NB4 (cell line): ENCODE results near the gene SSMEM1.

Source experiments
- CTCF ChIP-seq: IDR thresholded peaks from one replicate; pipeline ENCODE4 v1.5.1; 2012; ENCODE audit warnings: low read depth, low read length
- POLR2A ChIP-seq: IDR thresholded peaks from 2 replicates; pipeline ENCODE4 v1.6.1; 2011; ENCODE audit warnings: mild to moderate bottlenecking; ENCODE audit not compliant: insufficient read length; ENCODE audit errors: extremely low read depth

DNA sequence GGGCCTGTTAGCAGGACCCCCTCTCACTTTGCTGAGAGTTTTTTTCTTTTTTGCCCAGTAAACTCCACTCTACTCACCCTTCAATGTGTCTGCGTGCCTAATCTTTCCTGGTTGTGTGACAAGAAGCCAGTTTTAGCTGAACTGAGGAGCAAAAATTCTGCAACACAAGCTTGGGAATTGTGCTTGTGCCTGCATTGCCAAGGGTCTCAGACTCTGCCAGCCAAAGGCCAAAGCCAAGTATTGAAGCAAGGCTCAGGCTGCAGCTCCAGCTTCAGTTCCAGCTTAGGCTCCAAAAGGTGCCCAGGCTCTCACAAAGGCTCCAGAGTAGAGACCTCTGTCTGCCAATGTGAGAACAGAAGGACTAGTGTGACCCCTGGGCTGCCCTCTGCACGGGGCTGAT lies 54.8 kb downstream of the SSMEM1 start:
- TF ChIP-seq CTCF (no peak), POLR2A (no peak)
